OCI-LY7 (cell line): ENCODE data around the gene CCDC170. TPM values are rescaled to one million over a fixed set of nuclear protein-coding genes. Genes with fewer than 3 reads are reported as not detected.

Experiments
- BruUV-seq: library from RNA; stranded (reverse); fragments of 400-500 nt; replicated peaks from 2 replicates; lab custom pipeline; 2021; lab: Mats Ljungman, UMichigan
- CTCF ChIA-PET: fragments of 300-600 bp; sonication (Branson Sonifier 250); formaldehyde crosslinking; loops from one replicate; lab custom pipeline; 2022; ENCODE audit warnings: antibody characterized with exemption; ENCODE audit not compliant: unreplicated experiment; lab: Charles Lee
- POLR2A ChIA-PET: fragments of 300-600 bp; sonication (Branson Sonifier 250); formaldehyde crosslinking; loops from one replicate; lab custom pipeline; 2022; ENCODE audit warnings: antibody characterized with exemption; lab: Charles Lee
- DNase-seq: peaks from one replicate; pipeline ENCODE4 v3.0.0-alpha.2; 2015; ENCODE audit warnings: low spot score
- H2AFZ ChIP-seq: fragments of 200-600 bp; sonication (generic), shearing (Covaris generic); 2 replicates; pipeline ENCODE4 v1.6.1; 2014; ENCODE audit warnings: mild to moderate bottlenecking, antibody characterized with exemption, low read length, moderate library complexity
- H3K27ac ChIP-seq: fragments of 200-600 bp; sonication (generic); 2 replicates; pipeline ENCODE4 v1.5.1; 2014; ENCODE audit warnings: mixed run types, low read depth, mild to moderate bottlenecking, moderate library complexity, low read length, inconsistent platforms; ENCODE audit not compliant: poor library complexity, severe bottlenecking
- H3K36me3 ChIP-seq: fragments of 200-600 bp; sonication (generic); 2 replicates; pipeline ENCODE4 v1.6.1; 2014; ENCODE audit warnings: mild to moderate bottlenecking, antibody characterized with exemption, low read length, moderate library complexity, mixed read lengths; ENCODE audit not compliant: insufficient read depth
- H3K4me1 ChIP-seq: fragments of 200-600 bp; sonication (generic); 2 replicates; pipeline ENCODE4 v1.5.1; 2014; ENCODE audit warnings: mild to moderate bottlenecking, low read length; ENCODE audit not compliant: insufficient read depth, poor library complexity, severe bottlenecking
- H3K4me2 ChIP-seq: fragments of 200-600 bp; sonication (generic); 2 replicates; pipeline ENCODE4 v1.6.1; 2014; ENCODE audit warnings: mild to moderate bottlenecking, low read length
- H3K4me3 ChIP-seq: fragments of 200-600 bp; sonication (generic); 2 replicates; pipeline ENCODE4 v1.5.1; 2014; ENCODE audit warnings: mild to moderate bottlenecking, low read depth, low read length; ENCODE audit not compliant: poor library complexity, severe bottlenecking
- H3K79me2 ChIP-seq: fragments of 200-600 bp; sonication (generic); 2 replicates; pipeline ENCODE4 v1.6.1; 2016; ENCODE audit warnings: low read depth, mild to moderate bottlenecking, low read length, moderate library complexity, mixed read lengths; ENCODE audit not compliant: insufficient read depth
- H3K9me2 ChIP-seq: fragments of 200-600 bp; sonication (generic); 2 replicates; pipeline ENCODE4 v1.6.1; 2016; ENCODE audit warnings: mild to moderate bottlenecking, low read length, mixed read lengths; ENCODE audit not compliant: insufficient read depth
- H3K9me3 ChIP-seq: fragments of 200-600 bp; sonication (generic); 2 replicates; pipeline ENCODE4 v1.6.1; 2014; ENCODE audit warnings: mild to moderate bottlenecking, mixed run types, low read length, mixed read lengths
- H4K20me1 ChIP-seq: fragments of 200-600 bp; sonication (generic); 2 replicates; pipeline ENCODE4 v1.6.1; 2014; ENCODE audit warnings: mild to moderate bottlenecking, antibody characterized with exemption, low read length, moderate library complexity, mixed read lengths; ENCODE audit not compliant: insufficient read depth
- CTCF ChIP-seq: fragments of 200-600 bp; sonication (generic); conservative IDR thresholded peaks from 2 replicates; pipeline ENCODE4 v1.5.1; 2014; ENCODE audit warnings: mild to moderate bottlenecking, antibody characterized with exemption, low read length, moderate library complexity, mixed read lengths
- EZH2phosphoT487 ChIP-seq: fragments of 200-600 bp; sonication (generic); IDR thresholded peaks from 2 replicates; pipeline ENCODE4 v1.6.1; 2018; ENCODE audit warnings: low read depth, borderline replicate concordance, mild to moderate bottlenecking, mixed run types, antibody characterized with exemption, low read length, moderate library complexity, mixed read lengths
- intact Hi-C: fragments of 100-400 bp; cut with micrococcal nuclease; formaldehyde crosslinking; loops from one replicate; pipeline ENCODE4 v1.10.0; 2022; ENCODE audit not compliant: unreplicated experiment
- total RNA-seq, 2 experiments: library from RNA; depleted of rRNA in 1 of 2; stranded (reverse); fragments of >200 nt in 1 of 2; shearing (Covaris generic) in 1 of 2; gene quantifications; 2 replicates each; pipeline ENCODE4 v1.2.3, GENCODE V29; 2014 to 2022

The CCDC170 gene
- total RNA-seq, 2 experiments from 2014 or later: not detected

GRCh38 chr6:151495380-151495779, 1.6 kb downstream of the CCDC170 start:
- no TSS peak for BruUV-seq
- CTCF ChIA-PET: no interaction called here
- H3K4me2 ChIP-seq: no peak overlapping the region
- H2AFZ ChIP-seq: no peak overlapping the region
- H3K36me3 ChIP-seq: no peaks in the 10 kb centered on the region
- TF ChIP-seq EZH2phosphoT487 (no peak), CTCF (no peak)
- H3K27ac ChIP-seq: no peak overlapping the region
- no peaks in the 10 kb centered on the region for H4K20me1 ChIP-seq
- no peaks in the 10 kb centered on the region for H3K4me1 ChIP-seq
- intact Hi-C loops: no loop called here
- DNase-seq: no peak
- no peaks in the 10 kb centered on the region for H3K9me2 ChIP-seq
- H3K79me2 ChIP-seq: no peaks in the 10 kb centered on the region
- H3K9me3 ChIP-seq: no peaks in the 10 kb centered on the region
- no peak overlapping the region for H3K4me3 ChIP-seq
- POLR2A ChIA-PET: interaction anchor here (1.0 kb wide), 1 partner anchor 13 kb away, joined by 3 read pairs; no protein-coding TSS in a partner anchor

- Histone ChIP-seq H3K36me3 (no peaks in the 10 kb centered on the region), H4K20me1 (no peaks in the 10 kb centered on the region), H2AFZ (no peak overlapping the region), H3K4me2 (no peak overlapping the region), H3K4me3 (no peak overlapping the region), H3K4me1 (no peaks in the 10 kb centered on the region), H3K79me2 (no peaks in the 10 kb centered on the region), H3K9me3 (no peaks in the 10 kb centered on the region), H3K9me2 (no peaks in the 10 kb centered on the region), H3K27ac (no peak overlapping the region)
- TF ChIP-seq CTCF (no peak), EZH2phosphoT487 (no peak)
- no TSS peak for BruUV-seq
- no peak for DNase-seq
- CTCF ChIA-PET: no interaction called here
- POLR2A ChIA-PET: interaction anchor here (0.7 to 0.9 kb wide), 3 partner anchors 11 to 18 kb away, joined by 4 to 8 read pairs (median 4); no protein-coding TSS in a partner anchor
- intact Hi-C loops: no loop called here
Measured at GRCh38 chr6:151497905-151498304, 4.1 kb downstream of the CCDC170 start.

DNA sequence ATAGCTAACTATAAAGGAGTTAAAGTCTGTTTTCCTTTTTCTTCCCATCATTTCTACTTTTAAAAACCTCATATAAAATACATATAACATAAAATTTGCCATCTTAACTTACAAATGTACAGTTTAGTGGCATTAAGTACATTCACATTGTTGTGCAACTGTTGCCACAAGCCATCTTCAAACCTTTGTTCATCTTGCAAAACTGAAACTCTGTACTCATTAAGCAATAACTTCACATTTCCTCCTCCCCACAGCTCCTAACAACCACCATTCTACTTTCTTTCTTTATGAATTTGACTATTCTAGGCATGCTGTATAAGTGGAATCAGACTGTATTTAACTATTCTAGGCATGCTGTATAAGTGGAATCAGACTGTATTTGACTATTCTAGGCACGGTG, 4.5 kb downstream of the CCDC170 start:
- Histone ChIP-seq H3K9me3 (no peaks in the 10 kb centered on the region), H3K4me3 (no peak overlapping the region), H3K27ac (no peak overlapping the region), H3K79me2 (no peaks in the 10 kb centered on the region), H4K20me1 (no peaks in the 10 kb centered on the region), H2AFZ (no peak overlapping the region), H3K4me2 (no peak overlapping the region), H3K9me2 (no peaks in the 10 kb centered on the region), H3K36me3 (no peaks in the 10 kb centered on the region), H3K4me1 (no peaks in the 10 kb centered on the region)
- no peak for TF ChIP-seq EZH2phosphoT487
- TF ChIP-seq CTCF: no peak
- ChIA-PET POLR2A (interaction anchor here (0.7 to 0.9 kb wide), 3 partner anchors 11 to 18 kb away, joined by 4 to 8 read pairs (median 4); no protein-coding TSS in a partner anchor), CTCF (no interaction called here)
- DNase-seq: no peak
- intact Hi-C loops: no loop called here
- no TSS peak for BruUV-seq
